Cardiac fibroblast (primary cell): ENCODE measurements around the gene MAML2.

Source experiments
- DNase-seq, 2 donors: peaks; one replicate each; pipeline versions ENCODE4 v3.0.0 to v3.0.0-alpha.2; 2010; ENCODE audit warnings: low read depth in 2 of 2
- H3K4me3 ChIP-seq, 2 donors: replicated peaks in 1 of 2; 1 replicate in 1 of 2; 2 replicates in 1 of 2; pipeline ENCODE4 v1.5.1; 2011; ENCODE audit warnings: low read depth in 2 of 2, low read length in 2 of 2, mild to moderate bottlenecking in 2 of 2, moderate library complexity in 1 of 2
- TF ChIP-seq, protein P1 (sequence below): IDR thresholded peaks from one replicate; pipeline ENCODE4 v1.5.1; 2011; ENCODE audit warnings: low read depth, mild to moderate bottlenecking, low read length, inconsistent platforms

Gene MAML2

DNA sequence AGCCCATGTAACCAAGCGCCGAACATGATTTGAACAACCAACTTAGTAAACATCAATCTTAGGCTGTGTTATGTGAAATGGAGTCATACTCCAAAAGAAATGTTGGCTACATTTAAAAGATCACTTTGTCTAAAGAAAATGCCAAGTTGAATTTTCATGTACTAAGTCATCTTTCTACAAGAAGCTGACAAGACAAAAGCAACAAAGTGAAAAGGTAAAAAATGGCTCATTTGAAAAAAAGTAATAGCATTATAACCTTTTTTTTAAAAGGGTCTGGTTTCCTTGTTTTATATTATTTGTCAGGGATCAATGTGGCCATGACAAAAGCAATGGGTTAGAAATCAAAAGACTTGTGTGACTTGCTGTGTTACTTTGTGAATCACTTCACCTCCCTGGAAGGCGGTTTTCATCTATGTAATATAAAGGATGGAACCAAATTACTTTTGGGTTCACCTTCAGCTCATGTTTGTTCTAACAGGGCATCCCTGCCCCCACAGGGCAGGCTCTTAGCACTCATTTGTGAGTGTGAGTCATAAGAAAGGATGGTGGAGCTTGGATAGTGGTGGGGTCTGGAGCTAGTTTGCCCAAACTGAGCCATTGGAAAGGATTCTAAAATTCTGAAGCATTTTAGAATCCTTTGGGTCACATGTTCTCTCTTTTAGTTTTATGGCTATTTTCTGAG, 287.1 kb downstream of the MAML2 start:
- TF ChIP-seq, protein P1, sequence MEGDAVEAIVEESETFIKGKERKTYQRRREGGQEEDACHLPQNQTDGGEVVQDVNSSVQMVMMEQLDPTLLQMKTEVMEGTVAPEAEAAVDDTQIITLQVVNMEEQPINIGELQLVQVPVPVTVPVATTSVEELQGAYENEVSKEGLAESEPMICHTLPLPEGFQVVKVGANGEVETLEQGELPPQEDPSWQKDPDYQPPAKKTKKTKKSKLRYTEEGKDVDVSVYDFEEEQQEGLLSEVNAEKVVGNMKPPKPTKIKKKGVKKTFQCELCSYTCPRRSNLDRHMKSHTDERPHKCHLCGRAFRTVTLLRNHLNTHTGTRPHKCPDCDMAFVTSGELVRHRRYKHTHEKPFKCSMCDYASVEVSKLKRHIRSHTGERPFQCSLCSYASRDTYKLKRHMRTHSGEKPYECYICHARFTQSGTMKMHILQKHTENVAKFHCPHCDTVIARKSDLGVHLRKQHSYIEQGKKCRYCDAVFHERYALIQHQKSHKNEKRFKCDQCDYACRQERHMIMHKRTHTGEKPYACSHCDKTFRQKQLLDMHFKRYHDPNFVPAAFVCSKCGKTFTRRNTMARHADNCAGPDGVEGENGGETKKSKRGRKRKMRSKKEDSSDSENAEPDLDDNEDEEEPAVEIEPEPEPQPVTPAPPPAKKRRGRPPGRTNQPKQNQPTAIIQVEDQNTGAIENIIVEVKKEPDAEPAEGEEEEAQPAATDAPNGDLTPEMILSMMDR = no peak
- peak; percentile 68 for DNase-seq
- H3K4me3 ChIP-seq = no peak overlapping the region

DNA sequence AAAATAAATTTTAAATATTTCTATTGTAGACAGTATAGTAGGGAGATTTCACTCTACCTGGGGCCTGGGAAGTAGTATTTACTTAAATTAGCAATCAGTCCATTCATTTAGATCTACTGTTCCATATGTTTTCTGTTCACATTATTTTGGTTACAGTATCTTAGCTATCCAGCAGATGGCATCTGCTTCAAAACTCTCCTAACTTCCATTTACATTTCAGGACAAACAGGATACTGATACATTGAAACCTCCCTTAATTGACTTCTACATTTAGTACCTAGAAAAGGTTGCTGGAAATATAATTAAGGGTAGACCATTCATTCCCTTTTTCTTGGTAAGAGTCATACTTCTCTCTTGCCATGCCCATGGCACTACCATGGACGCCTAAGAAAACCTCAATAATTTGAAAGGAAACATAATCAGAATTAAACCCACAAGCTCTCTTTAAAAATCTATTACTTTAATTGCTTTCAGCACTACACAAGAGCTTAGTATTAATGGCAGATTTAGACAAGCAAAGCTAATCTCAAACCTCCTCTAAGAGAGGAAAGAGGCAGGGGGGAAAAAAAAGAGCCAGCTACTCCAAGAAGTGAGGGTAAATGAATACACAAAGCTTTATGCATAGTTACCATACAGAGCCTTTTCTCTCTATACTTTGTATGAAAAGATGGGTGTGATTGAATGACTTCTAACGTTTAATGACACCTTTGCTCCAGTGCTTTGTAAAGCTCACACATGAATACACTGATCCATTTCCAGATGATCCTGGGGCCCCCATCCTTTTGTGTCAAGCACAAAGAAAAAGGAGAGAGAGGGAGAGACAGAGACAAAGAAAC, 287.9 kb downstream of the MAML2 start:
- DNase-seq = peak; percentile 64 to 73
- TF ChIP-seq, protein P1 = peak; percentile 56

DNA sequence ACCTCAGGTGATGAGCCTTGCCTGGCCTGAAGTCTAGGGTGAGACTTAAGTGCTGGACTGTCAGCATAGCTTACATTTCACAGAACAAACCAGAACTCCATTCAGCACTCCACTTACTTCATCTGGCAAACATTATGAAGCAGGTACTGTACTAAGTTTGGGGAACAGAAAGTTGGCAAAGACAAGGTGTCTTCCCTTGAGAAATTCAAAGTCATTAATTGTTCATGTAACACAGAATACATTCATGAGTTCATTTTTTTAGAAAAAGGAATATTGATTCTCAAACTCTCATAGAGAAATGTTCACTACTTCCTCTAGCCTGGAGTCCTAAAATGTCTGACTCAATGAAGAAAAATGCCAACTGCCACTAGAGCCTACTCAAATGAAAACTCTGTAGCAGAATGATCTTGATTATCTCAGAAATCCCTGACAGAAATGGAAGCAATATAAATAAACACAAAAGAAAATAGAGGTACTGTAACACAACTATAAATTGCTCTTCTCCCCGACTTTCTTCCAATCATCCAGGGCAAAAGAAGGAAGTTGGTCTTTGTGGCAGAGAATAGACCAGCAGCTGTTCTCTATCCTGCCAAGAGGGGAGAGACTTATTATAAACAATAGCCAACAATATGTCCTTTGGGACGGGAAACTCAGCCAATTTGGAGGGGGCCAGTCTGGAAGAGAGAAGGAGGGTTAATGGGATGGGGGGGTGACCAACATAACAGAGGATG, 289.9 kb downstream of the MAML2 start:
- H3K4me3 ChIP-seq = no peak overlapping the region
- DNase-seq = peak; percentile 61 to 68
- TF ChIP-seq, protein P1 = peak; percentile 12

More for the DNA sequence above, 287.9 kb downstream of the MAML2 start:
- H3K4me3 ChIP-seq = no peak overlapping the region

DNA sequence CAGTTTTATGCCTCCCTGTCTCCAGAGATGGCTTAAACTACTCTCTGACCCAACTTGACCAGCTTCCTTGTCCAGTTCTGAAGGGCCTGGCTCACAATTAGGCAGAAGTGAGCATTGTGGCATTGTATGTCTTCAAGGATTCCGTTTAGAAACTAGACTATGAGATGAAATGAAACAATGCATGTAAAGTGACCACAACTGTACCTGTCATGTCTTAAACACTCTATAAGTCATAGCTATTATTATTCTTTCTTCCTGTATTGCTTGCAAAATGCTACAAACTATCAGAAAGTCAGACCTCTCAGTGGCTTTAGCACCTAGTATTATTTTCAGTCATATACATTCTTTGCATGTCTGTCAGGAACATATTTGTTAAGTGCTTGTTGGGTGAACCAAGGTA, 291.2 kb downstream of the MAML2 start:
- peak in 1 of 2 donors; percentile 34 for DNase-seq
- TF ChIP-seq, protein P1 = no peak
- H3K4me3 ChIP-seq = no peak overlapping the region

DNA sequence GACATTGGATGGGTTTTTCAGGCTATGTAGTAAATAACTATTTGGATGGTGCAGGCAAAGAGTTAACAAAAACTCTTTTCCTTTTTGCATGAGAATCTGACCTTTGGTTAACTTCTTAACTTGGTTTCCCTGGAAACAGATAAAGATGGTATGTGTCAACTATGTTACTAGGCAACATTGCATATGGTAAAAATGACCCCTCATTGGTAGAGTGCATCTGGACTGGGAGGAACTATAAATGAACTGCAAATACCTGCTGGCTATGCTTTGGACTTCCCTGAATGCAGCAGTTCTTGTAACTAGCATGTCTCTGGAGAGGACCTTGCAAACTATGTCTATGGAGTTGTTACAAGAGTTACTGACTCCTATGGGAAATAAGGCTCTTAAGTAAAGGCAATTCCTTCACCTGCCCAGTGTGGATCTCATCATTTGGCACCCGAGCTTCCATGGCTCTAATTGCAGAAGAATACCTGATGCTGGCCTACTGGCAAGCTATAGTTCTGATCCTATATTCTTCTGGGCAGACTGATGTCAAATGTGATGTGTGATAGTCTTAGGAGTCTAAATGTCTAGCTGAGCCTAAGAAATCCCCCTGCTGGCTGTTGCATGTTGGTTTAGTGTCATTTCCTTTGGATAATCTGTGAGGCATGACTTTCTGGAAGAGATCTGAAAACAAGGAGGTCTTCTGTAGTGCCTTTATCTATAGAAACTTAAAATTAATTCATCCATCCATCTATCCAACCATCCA, 292.4 kb downstream of the MAML2 start:
- peak; percentile 60 to 95 for DNase-seq
- H3K4me3 ChIP-seq = no peak overlapping the region

DNA sequence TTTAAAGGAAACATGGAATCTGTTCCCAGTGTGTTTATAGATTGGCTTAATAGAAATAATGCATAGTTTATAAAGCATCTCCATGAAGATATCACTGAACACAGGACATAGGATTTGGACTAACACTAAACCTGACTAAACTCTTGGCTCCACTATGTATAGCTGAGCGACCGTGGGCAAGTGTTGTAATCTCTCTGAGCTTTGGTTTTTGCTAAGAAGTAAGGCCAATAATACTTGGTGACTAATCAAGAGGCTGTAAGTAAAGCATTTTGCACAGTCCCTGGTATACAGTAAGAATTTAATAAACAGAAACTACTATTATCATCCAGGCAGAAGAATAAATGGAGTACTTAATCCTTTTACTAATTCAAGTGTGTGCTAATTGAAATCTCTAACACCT, 293.6 kb downstream of the MAML2 start:
- H3K4me3 ChIP-seq = no peak overlapping the region
- TF ChIP-seq, protein P1 = no peak
- peak; percentile 71 to 84 for DNase-seq

More for the DNA sequence above, 292.4 kb downstream of the MAML2 start:
- TF ChIP-seq, protein P1 = peak; percentile 13
